GM23338 (cell line): ENCODE data around the gene LMX1B. TPM values are rescaled to one million over a fixed set of nuclear protein-coding genes. Genes with fewer than 3 reads are reported as not detected.

Experiments
- ATAC-seq: fragments of 200-7000 bp; cut with Tn5 transposase; 3 replicates; pipeline ENCODE4 v1.9.1; 2020
- DNase-seq: peaks from one replicate; pipeline ENCODE4 v3.0.0-alpha.2; 2015; ENCODE audit warnings: low spot score
- H2AFZ ChIP-seq: fragments of 200-600 bp; sonication (generic); 2 replicates; pipeline ENCODE4 v1.8.0; 2016; ENCODE audit warnings: antibody characterized with exemption, mild to moderate bottlenecking, moderate library complexity
- H3F3A ChIP-seq: fragments of 200-600 bp; sonication (generic); replicated peaks from 2 replicates; pipeline ENCODE4 v1.8.0; 2017; ENCODE audit warnings: antibody characterized with exemption, mixed run types, low read depth
- H3K27ac ChIP-seq: fragments of 200-600 bp; sonication (generic); 2 replicates; pipeline ENCODE4 v1.6.1; 2016; ENCODE audit warnings: low read depth
- H3K27me3 ChIP-seq: fragments of 200-600 bp; sonication (generic); 2 replicates; pipeline ENCODE4 v1.8.0; 2016; ENCODE audit warnings: mild to moderate bottlenecking, mixed run types, moderate library complexity; ENCODE audit not compliant: insufficient read depth
- H3K36me3 ChIP-seq: fragments of 200-600 bp; sonication (generic); 2 replicates; pipeline ENCODE4 v1.8.0; 2016; ENCODE audit warnings: mild to moderate bottlenecking; ENCODE audit not compliant: insufficient read depth
- H3K4me1 ChIP-seq: fragments of 200-600 bp; sonication (generic); 2 replicates; pipeline ENCODE4 v1.8.0; 2016; ENCODE audit warnings: mild to moderate bottlenecking, moderate library complexity; ENCODE audit not compliant: insufficient read depth
- H3K4me2 ChIP-seq: fragments of 200-600 bp; sonication (generic); 2 replicates; pipeline ENCODE4 v1.7.1; 2017; ENCODE audit warnings: mixed run types
- H3K4me3 ChIP-seq: fragments of 200-600 bp; sonication (generic); 2 replicates; pipeline ENCODE4 v1.6.1; 2016; ENCODE audit warnings: mixed run types
- H3K79me2 ChIP-seq: fragments of 200-600 bp; sonication (generic); replicated peaks from 2 replicates; pipeline ENCODE4 v1.8.0; 2017; ENCODE audit warnings: mild to moderate bottlenecking; ENCODE audit not compliant: insufficient read depth
- H3K9me2 ChIP-seq: fragments of 200-600 bp; sonication (generic); 2 replicates; pipeline ENCODE4 v1.8.0; 2017; ENCODE audit not compliant: insufficient read depth
- H4K20me1 ChIP-seq: fragments of 200-600 bp; sonication (generic); replicated peaks from 2 replicates; pipeline ENCODE4 v1.8.0; 2017; ENCODE audit warnings: mild to moderate bottlenecking; ENCODE audit not compliant: insufficient read depth
- H3K27ac Mint-ChIP-seq: 2 replicates; pipeline ENCODE4 v1.8.0; 2020; ENCODE audit warnings: inconsistent platforms, mild to moderate bottlenecking, moderate library complexity, mixed read lengths
- H3K27me3 Mint-ChIP-seq: 3 replicates; pipeline ENCODE4 v1.8.0; 2022; ENCODE audit warnings: low read depth, mild to moderate bottlenecking, moderate library complexity, mixed read lengths, inconsistent platforms; ENCODE audit not compliant: insufficient read depth, poor library complexity
- H3K36me3 Mint-ChIP-seq: 3 replicates; pipeline ENCODE4 v1.8.0; 2021; ENCODE audit warnings: low read depth, mild to moderate bottlenecking, inconsistent platforms, moderate library complexity, mixed read lengths
- H3K4me1 Mint-ChIP-seq: 3 replicates; pipeline ENCODE4 v1.8.0; 2020; ENCODE audit warnings: mild to moderate bottlenecking, inconsistent platforms, mixed read lengths
- H3K4me3 Mint-ChIP-seq: 3 replicates; pipeline ENCODE4 v1.8.0; 2021; ENCODE audit warnings: moderate library complexity, mild to moderate bottlenecking, inconsistent platforms, mixed read lengths
- H3K9me3 Mint-ChIP-seq: 3 replicates; pipeline ENCODE4 v1.8.0; 2020; ENCODE audit warnings: moderate library complexity, mild to moderate bottlenecking, inconsistent platforms, mixed read lengths
- EZH2 ChIP-seq: fragments of 200-600 bp; sonication (generic); IDR thresholded peaks from one replicate; pipeline ENCODE4 v1.8.0; 2017; ENCODE audit warnings: antibody characterized with exemption, mild to moderate bottlenecking, low read depth; ENCODE audit not compliant: unreplicated experiment
- JUNB ChIP-seq: IDR thresholded peaks from one replicate; pipeline ENCODE4 v1.6.1; 2016; ENCODE audit warnings: antibody characterized with exemption; ENCODE audit not compliant: unreplicated experiment
- NANOG ChIP-seq: IDR thresholded peaks from 2 replicates; pipeline ENCODE4 v1.6.1; 2016; ENCODE audit warnings: antibody characterized with exemption, borderline replicate concordance
- POLR2AphosphoS5 ChIP-seq: IDR thresholded peaks from 2 replicates; pipeline ENCODE4 v1.6.1; 2016; ENCODE audit warnings: antibody characterized with exemption, low read depth
- REST ChIP-seq: IDR thresholded peaks from one replicate; pipeline ENCODE4 v1.6.1; 2018; ENCODE audit warnings: antibody characterized with exemption; ENCODE audit not compliant: unreplicated experiment
- STAT1 ChIP-seq: IDR thresholded peaks from one replicate; pipeline ENCODE4 v1.6.1; 2016; ENCODE audit warnings: antibody characterized with exemption; ENCODE audit not compliant: unreplicated experiment
- ZNF114 ChIP-seq: fragments of 250-450 bp; sonication (Bioruptor Pico); IDR thresholded peaks from 2 replicates; pipeline ENCODE4 v1.5.0; 2020; ENCODE audit warnings: mild to moderate bottlenecking, moderate library complexity
- ZNF331 ChIP-seq: fragments of 250-450 bp; sonication (Bioruptor Pico); IDR thresholded peaks from 2 replicates; pipeline ENCODE4 v1.5.0; 2020; ENCODE audit warnings: low read depth, mild to moderate bottlenecking, moderate library complexity
- ZNF462 ChIP-seq: fragments of 250-450 bp; sonication (Bioruptor Pico); IDR thresholded peaks from 2 replicates; pipeline ENCODE4 v1.5.0; 2020; ENCODE audit warnings: mild to moderate bottlenecking, moderate library complexity
- polyA plus RNA-seq: library from polyadenylated mRNA; unstranded; fragments of >200 nt; fragmentation: Nextera tagmentation; extraction: Ambion mirVana; gene quantifications from 2 replicates; pipeline ENCODE4 v1.2.1, GENCODE V29; 2016
- total RNA-seq: library from RNA; depleted of rRNA; stranded (reverse); fragments of >200 nt; shearing (Covaris generic); gene quantifications from 2 replicates; pipeline ENCODE4 v1.2.3, GENCODE V29; 2014
- TF ChIP-seq, protein P1 (sequence below), 2 experiments: fragments of 200-600 bp in 1 of 2; sonication (generic) in 1 of 2; conservative IDR thresholded peaks; 2 replicates each; pipeline versions ENCODE4 v1.5.1 to v1.6.1; 2016 to 2017; ENCODE audit warnings: antibody characterized with exemption in 2 of 2, low read depth in 2 of 2, mild to moderate bottlenecking in 2 of 2, moderate library complexity in 1 of 2

Gene LMX1B
- total and polyA plus RNA-seq, 2 experiments from 2014 or later: 0.08 to 0.21 TPM

DNA sequence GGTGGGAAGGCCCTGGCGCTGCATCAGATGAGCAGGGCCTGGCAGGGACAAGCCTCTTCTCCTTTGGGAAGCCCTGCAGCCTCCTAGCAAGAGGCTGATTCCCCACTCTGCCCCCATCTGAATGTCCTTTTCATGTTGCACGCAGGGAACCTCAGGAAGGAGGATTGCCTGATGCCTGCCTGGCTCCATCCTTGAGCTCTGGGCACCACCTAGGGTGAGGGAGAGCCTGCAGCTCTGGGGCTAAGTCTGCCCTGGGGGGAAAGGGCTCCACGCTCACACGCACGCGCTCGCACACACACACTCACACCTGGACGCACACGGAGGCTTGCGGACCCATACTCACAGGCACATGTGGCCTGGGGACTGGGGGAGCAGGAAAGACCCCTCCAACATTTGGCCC is 86.6 kb downstream of the LMX1B start:
- peaks cover 34% of the 10 kb centered on the region for H3K27me3 Mint-ChIP-seq
- ATAC-seq (no peak), DNase-seq (no peak)
- TF ChIP-seq ZNF462 (no peak), JUNB (no peak), ZNF114 (CRISPR knock-in tag) (no peak), EZH2 (no peak), NANOG (no peak), REST (no peak), POLR2AphosphoS5 (no peak), ZNF331 (CRISPR knock-in tag) (no peak), STAT1 (no peak)
- TF ChIP-seq, protein P1, sequence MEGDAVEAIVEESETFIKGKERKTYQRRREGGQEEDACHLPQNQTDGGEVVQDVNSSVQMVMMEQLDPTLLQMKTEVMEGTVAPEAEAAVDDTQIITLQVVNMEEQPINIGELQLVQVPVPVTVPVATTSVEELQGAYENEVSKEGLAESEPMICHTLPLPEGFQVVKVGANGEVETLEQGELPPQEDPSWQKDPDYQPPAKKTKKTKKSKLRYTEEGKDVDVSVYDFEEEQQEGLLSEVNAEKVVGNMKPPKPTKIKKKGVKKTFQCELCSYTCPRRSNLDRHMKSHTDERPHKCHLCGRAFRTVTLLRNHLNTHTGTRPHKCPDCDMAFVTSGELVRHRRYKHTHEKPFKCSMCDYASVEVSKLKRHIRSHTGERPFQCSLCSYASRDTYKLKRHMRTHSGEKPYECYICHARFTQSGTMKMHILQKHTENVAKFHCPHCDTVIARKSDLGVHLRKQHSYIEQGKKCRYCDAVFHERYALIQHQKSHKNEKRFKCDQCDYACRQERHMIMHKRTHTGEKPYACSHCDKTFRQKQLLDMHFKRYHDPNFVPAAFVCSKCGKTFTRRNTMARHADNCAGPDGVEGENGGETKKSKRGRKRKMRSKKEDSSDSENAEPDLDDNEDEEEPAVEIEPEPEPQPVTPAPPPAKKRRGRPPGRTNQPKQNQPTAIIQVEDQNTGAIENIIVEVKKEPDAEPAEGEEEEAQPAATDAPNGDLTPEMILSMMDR (conservative IDR thresholded peaks at IDR 0.05; ENCODE audit: low read depth in 2 of 2): no peak
- Histone ChIP-seq H3K9me2 (no peaks in the 10 kb centered on the region), H3F3A (no peaks in the 10 kb centered on the region), H3K27me3 (peaks cover 17% of the 10 kb centered on the region), H3K4me1 (peaks cover 3% of the 10 kb centered on the region), H3K79me2 (no peaks in the 10 kb centered on the region), H3K27ac (no peak overlapping the region), H3K4me3 (no peak overlapping the region), H2AFZ (no peak overlapping the region), H3K36me3 (no peaks in the 10 kb centered on the region), H4K20me1 (no peaks in the 10 kb centered on the region), H3K4me2 (no peak overlapping the region)
- no peaks in the 10 kb centered on the region for H3K36me3 Mint-ChIP-seq
- no peak overlapping the region for H3K4me3 Mint-ChIP-seq
- no peak overlapping the region for H3K27ac Mint-ChIP-seq
- H3K9me3 Mint-ChIP-seq: no peaks in the 10 kb centered on the region
- H3K4me1 Mint-ChIP-seq: peaks cover 28% of the 10 kb centered on the region
